ENCODE measurements around the gene WDFY2.

DNA sequence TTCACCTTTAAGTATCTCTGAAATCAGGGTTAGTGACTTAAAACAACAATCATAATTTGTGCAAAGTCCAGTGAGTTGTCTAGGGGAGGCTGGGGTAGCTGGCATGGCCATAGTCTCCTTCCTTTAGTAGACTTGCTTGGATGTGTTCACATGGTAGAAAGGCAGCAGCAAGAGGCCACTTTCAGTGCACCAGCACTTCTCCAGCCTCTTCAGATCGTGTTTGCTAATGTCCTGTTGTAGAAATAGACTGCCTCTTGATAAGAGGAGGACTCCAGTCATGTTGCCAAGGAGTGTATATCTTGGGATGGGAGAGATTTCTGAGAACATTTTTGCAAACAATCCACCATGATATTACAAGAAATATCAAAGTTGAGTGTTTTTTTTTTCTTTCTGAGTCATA is 22.9 kb downstream of the WDFY2 start:
- TF ChIP-seq, protein P1, sequence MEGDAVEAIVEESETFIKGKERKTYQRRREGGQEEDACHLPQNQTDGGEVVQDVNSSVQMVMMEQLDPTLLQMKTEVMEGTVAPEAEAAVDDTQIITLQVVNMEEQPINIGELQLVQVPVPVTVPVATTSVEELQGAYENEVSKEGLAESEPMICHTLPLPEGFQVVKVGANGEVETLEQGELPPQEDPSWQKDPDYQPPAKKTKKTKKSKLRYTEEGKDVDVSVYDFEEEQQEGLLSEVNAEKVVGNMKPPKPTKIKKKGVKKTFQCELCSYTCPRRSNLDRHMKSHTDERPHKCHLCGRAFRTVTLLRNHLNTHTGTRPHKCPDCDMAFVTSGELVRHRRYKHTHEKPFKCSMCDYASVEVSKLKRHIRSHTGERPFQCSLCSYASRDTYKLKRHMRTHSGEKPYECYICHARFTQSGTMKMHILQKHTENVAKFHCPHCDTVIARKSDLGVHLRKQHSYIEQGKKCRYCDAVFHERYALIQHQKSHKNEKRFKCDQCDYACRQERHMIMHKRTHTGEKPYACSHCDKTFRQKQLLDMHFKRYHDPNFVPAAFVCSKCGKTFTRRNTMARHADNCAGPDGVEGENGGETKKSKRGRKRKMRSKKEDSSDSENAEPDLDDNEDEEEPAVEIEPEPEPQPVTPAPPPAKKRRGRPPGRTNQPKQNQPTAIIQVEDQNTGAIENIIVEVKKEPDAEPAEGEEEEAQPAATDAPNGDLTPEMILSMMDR (IDR thresholded peaks at IDR 0.05; ENCODE audit: low read depth, low read length): no peak
- no peak for TF ChIP-seq POLR2A (IDR thresholded peaks at IDR 0.05; ENCODE audit: extremely low read depth, insufficient read length)
- TF ChIP-seq, protein P2, sequence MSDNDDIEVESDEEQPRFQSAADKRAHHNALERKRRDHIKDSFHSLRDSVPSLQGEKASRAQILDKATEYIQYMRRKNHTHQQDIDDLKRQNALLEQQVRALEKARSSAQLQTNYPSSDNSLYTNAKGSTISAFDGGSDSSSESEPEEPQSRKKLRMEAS (IDR thresholded peaks at IDR 0.05; ENCODE audit: low read depth, low read length): no peak
- no peak for TF ChIP-seq MYC (IDR thresholded peaks at IDR 0.05; ENCODE audit: low read depth, low read length)

All from NB4 (cell line).